GM21717 (cell line): ENCODE measurements around the gene NFX1.

Experiments used
- ATAC-seq: cut with Tn5 transposase; IDR thresholded peaks from one replicate; pipeline ENCODE4 v1.9.1; 2021; ENCODE audit warnings: mild to moderate bottlenecking, moderate library complexity; ENCODE audit not compliant: unreplicated experiment

Gene NFX1

GRCh38 chr9:33290247-33291030, at the start of gene NFX1:
NFX1 (plus strand) TSS chr9:33290516; CDS start chr9:33290573, 57 bp downstream.
- peak; percentile 74 for ATAC-seq

DNA sequence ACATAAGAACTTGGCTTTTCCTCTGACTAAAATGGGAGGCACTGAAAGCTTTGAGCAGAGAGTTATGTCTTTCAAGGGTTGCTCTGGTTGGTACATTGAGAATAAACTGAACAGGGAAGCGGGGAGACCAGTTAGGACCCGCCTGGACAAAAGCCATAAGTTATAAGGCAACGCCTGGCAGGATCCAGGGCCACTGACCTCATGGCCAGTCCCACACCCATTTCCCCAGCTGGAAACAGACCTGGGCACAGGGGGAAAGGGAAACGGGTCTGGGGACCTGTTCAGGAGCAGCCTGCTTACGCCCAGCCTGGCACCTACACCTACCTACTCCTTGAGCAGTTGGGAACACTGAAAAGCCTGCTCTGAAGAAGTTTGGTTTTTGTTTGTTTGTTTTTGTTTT, 49.0 kb upstream of the NFX1 start:
- ATAC-seq, result no peak

GRCh38 chr9:33242609-33243134, 47.6 kb upstream of the NFX1 start:
- no peak for ATAC-seq

DNA sequence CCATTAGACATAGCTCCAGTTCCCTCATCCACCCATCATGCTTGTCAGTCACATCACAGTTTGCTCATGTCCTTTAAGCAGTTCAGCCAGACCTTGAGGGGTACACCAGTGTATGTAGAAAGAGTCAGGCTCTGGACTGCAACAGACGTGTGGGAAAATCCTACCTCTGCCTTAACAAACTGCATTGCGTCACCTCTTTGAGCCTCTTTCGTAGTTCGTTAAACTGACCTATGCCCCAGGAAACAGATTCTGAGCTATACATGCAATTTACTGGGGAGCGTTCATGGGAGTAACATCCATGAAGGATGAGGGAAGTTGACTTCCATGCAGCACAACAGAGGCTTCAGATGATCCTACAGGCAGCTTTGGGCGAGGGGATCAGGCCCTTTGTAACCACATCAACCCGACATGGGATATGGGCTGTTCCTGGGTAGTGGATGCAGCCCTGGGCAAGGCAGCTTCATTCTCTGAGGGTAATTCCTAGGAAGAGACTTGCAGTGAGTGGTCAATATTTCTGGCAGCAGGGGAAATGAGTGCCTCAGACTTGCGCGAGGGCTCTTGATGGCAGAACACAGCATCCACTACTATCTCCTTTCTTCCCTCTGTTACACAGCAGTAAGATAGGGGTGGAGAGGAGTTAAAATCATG, 46.1 kb upstream of the NFX1 start:
- no peak for ATAC-seq

DNA sequence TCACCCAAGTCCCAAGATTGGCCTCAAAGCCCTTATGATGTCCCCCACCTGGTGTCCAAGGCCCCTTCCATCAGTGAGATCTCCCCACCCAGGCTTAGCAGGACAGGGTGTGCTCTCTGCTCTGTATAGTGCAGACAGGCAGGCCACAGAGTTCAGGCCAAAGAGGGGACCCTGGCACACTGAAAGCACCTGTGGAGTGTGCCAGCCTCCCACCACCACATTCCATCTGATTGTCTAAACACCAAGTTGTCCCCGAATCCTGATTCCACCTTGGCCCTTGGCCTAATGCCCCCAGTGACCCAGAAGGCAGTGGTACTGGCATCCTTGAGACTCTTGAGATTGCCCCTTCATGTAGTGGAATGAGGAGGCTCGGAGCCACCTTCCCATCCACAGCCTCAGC, 45.0 kb upstream of the NFX1 start:
- ATAC-seq, result no peak

- no peak for ATAC-seq
Measured at GRCh38 chr9:33246269-33246860, 44.0 kb upstream of the NFX1 start.

DNA sequence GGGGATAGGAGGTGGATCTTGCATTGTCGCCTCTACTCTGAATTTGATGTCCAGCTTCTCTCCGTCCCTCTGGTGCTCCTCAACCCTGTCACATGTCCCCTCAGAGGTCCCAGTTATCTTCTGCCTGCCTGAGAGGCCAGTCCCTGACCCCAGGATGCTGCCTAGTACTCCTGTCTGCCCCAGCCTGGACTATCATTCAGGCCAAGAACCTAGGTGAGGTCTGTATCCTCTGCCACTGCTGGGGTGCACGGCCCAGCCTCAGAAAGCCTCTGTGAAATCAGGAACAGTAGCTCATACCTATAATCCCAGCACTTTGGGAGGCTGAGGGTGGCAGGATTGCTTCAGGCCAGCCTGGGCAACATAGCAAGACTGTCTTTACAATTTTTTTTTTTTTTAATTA, 41.7 kb upstream of the NFX1 start:
- ATAC-seq, result no peak

- no peak for ATAC-seq
Measured at GRCh38 chr9:33249087-33249658, 41.1 kb upstream of the NFX1 start.

DNA sequence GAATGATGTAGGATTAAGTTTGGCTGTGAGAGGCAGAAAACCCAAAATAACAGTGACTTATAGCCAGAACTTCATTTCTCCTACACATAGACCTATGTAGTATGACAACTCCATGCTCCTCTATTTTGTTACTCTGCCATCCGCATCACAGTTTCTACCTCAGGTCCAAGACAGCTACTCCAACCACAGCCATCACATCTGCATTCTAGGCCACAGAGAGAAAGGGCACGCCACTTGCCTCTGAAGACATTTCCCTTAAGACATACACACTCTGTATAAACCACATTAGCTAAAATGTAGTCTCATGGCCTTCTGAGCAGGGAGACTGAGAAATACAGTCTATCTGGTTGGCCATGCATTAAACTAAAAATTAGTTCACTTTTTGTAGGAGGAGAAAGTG, 40.3 kb upstream of the NFX1 start:
- ATAC-seq, result no peak

DNA sequence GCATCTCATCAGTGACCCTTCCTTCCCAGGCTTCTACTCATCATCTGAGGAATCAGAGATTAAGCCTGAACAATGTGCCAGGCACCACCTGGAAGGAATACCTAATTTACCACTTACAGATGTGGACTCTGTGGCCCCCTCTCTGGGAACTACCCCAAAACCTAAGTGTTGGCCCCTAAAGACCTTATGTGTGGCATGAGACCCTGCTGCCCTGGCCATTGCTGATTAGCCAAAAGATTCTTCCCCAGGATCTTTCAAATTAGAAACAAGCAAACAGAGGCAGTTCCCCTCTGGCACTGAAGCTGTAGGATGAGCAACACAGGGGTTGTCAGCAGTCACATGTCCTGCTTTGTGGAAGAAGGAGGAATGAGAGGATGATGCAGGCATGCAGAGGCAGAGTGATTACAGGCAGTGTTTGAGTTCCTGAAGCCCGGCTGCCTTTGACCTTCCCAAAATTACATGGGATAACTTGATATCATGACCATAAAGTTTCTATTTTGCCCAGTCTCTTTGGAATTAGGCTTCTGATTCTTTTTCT, 39.8 kb upstream of the NFX1 start:
- no peak for ATAC-seq

DNA sequence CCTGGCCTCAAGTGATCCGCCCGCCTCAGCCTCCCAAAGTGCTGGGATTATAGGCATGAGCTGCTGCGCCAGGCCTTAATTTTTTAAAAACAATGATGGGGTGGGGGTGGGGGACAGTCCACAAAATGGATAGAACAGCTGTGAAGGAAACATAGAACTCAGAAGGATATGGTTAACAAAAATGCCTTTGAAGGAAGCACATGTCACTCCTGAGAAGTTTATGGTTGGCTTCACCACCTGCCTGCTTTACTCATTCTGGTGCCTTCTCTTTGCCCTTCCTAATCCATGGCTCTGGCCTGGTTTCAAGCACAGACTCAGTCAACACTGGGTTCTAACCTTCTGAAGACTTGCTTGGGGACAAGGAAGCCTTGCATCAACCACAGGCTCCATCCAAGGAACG, 36.1 kb upstream of the NFX1 start:
- ATAC-seq, result no peak

DNA sequence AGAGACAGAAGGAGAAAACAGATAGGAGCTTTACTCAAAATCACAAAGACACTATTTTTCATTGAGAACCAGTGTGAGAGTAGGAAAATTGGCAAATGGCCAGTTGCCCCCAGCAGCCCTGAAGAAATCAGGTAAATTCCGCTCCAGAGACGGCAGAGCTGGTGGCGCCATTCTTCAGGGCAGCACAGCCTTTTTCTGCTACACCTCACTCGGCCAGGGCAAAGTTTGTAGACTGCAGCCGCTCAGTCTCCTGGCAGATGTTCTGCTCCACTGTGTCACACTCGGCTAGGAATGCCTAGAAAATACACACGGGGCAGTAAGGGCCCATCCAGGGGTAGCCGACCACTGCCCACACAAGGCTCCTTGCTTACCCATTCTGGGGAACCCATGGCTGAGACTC, 35.3 kb upstream of the NFX1 start:
- no peak for ATAC-seq

- ATAC-seq, result no peak
Measured at GRCh38 chr9:33255471-33255870, 34.8 kb upstream of the NFX1 start.

DNA sequence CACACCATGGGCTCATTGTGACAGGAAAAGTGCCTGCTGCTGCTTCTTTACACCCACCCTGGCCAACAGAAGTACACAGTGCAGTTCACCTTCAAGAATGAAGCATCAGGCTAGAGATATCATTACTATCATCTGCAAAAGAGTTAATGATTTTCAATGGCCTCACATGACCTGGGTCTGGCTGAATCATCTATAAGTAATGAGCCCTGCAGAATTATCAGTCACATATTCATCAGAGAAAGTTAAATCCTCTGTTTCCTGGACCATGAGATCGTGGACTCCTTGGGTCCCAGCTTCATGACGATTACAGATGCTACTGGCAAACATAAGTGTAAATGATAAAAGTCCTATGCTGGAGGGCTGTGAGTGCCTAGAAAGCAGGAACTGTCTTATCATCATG, 34.1 kb upstream of the NFX1 start:
- no peak for ATAC-seq

GRCh38 chr9:33257276-33257675, 33.0 kb upstream of the NFX1 start:
- no peak for ATAC-seq

GRCh38 chr9:33260372-33260771, 29.9 kb upstream of the NFX1 start:
- ATAC-seq, result no peak

DNA sequence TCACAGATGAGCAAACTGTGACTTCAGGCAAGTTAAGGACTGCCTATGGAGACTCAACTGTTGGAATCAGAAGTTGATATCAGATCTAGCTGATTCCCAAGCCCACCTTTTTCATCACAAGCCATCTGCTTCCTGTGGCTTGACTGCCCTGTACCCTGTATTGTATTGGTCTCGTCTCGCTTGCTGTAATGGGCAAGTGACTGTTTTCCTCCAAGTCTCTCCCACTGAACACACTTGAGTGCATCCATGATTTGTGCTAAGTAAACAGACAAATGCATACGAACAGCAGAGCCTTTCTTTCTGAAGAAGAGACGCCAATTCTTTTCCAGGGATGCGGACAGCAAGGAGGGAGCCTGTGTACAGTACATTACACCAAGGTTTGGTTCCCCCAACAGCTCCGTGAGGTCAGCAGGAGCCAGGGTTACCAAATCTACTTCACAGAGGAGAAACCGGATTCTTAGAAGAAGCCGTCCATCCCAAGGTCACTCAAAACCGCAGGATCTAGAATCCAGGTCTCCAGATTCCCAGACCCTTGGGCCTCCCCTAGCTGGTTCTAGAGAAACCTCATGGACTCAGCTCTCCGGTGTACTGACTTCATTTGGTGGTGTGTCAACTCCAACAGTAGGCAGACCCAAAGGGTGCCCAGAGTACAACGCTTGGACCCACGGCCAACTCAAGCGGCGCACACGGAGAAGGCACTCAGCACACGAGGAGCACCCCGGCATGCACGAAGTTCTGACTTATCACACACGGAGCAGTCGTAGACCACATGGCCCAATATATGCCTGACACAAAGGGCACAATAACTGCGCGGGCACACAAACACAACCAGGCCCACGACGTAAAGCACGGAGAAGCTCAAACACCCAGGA, 26.9 kb upstream of the NFX1 start:
- no peak for ATAC-seq

DNA sequence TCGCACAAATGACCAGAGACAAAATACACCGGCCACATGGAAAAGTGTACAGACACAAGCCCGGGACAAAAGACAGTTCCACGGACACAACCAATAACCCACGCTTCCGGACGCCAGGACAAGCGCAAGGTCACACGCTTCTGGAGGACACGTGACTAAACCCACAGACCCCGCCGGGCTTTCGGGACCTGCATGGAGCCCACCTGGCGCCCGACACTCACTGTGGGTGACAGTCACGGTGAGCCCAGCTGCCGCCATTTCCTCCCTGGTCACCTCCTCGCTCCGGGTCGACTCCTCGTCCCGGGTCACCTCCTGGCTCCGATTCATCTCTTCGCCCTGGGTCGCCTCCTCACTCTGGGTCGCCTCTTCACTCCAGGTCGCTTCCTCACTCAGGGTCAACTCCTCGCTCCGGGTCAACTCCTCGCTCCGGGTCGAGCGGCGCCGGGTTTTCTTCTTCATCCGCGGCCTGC, 26.3 kb upstream of the NFX1 start:
- peak; percentile 23 for ATAC-seq

DNA sequence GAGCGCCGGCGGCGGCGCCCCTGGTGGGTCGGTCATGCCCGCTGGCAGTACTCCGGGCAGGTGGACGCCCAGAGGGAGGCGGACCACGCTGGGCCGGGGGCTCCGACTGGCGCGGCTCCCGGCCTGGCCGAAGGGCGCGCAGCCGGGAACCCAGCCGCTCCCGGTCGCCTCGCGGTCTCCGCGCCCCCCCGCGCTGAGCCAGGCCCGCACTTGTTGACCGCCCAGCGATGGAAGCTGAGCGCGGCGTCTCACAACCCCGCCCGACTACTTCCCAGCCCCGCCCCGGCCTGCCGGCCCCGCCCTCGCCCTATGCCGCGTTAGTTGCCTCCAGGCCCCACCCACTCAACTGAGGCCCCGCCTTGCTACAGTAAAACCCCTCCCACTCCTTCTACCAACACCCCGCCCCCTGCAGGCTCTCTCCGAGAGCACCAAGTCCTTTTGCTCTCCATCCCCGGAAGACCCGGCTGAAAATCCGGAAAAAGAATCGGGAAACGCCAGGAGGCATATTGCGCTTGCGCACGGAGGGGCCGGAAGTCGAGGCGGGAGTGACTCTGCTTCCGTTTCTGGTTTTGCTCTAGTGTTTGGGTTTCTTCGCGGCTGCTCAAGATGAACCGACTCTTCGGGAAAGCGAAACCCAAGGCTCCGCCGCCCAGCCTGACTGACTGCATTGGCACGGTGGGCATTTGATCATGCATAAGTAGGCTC, 25.7 kb upstream of the NFX1 start, which contains the start of the genes BAG1 and CHMP5:
TSS of gene BAG1 (minus strand) at position 236 of the 705 bp plus-strand sequence.
TSS of gene CHMP5 (plus strand) at position 577 of the 705 bp plus-strand sequence. CDS start at position 607, 30 bp downstream.
- ATAC-seq, result peak; percentile 82
